H9 (cell line): ENCODE data around the gene PCSK2. TPM values are rescaled to one million over a fixed set of nuclear protein-coding genes. Genes with fewer than 3 reads are reported as not detected.

Source experiments
- DNase-seq: peaks from one replicate; pipeline ENCODE4 v3.0.0-alpha.2; 2017
- H2AFZ ChIP-seq: one replicate; pipeline ENCODE4 v1.6.1; 2013; ENCODE audit warnings: mild to moderate bottlenecking, low read length, control low read depth, moderate library complexity
- H2AK5ac ChIP-seq: 2 replicates; pipeline ENCODE4 v1.6.1; 2013; ENCODE audit warnings: low read length, control low read depth, mixed read lengths; ENCODE audit not compliant: insufficient read length
- H2BK120ac ChIP-seq: one replicate; pipeline ENCODE4 v1.6.1; 2013; ENCODE audit warnings: low read depth, mild to moderate bottlenecking, low read length, control low read depth, inconsistent platforms; ENCODE audit not compliant: poor library complexity, severe bottlenecking
- H2BK12ac ChIP-seq: 2 replicates; pipeline ENCODE4 v1.6.1; 2013; ENCODE audit warnings: low read length, control low read depth, mixed read lengths, low read depth; ENCODE audit not compliant: insufficient read length
- H2BK15ac ChIP-seq: 2 replicates; pipeline ENCODE4 v1.6.1; 2013; ENCODE audit warnings: low read depth, low read length, control low read depth
- H2BK20ac ChIP-seq: one replicate; pipeline ENCODE4 v1.6.1; 2013; ENCODE audit warnings: low read depth, mild to moderate bottlenecking, low read length, control low read depth, inconsistent platforms; ENCODE audit not compliant: poor library complexity, severe bottlenecking
- H2BK5ac ChIP-seq: 2 replicates; pipeline ENCODE4 v1.6.1; 2013; ENCODE audit warnings: low read length, control low read depth, mixed read lengths; ENCODE audit not compliant: insufficient read length
- H3K14ac ChIP-seq: 2 replicates; pipeline ENCODE4 v1.6.1; 2013; ENCODE audit warnings: low read length, control low read depth; ENCODE audit not compliant: insufficient read depth
- H3K18ac ChIP-seq: 2 replicates; pipeline ENCODE4 v1.6.1; 2013; ENCODE audit warnings: low read depth, mild to moderate bottlenecking, mixed read lengths, low read length, control low read depth; ENCODE audit not compliant: insufficient read length
- H3K23ac ChIP-seq: 2 replicates; pipeline ENCODE4 v1.6.1; 2013; ENCODE audit warnings: low read length, control low read depth, mixed read lengths, low read depth; ENCODE audit not compliant: insufficient read length
- H3K23me2 ChIP-seq: 2 replicates; pipeline ENCODE4 v1.6.1; 2013; ENCODE audit warnings: low read depth, mild to moderate bottlenecking, mixed read lengths, low read length, control low read depth; ENCODE audit not compliant: insufficient read length, poor library complexity, severe bottlenecking
- H3K27ac ChIP-seq: 2 replicates; pipeline ENCODE4 v1.5.1; 2013; ENCODE audit warnings: low read length, control low read depth, mixed read lengths, low read depth; ENCODE audit not compliant: insufficient read length
- H3K27me3 ChIP-seq: 2 replicates; pipeline ENCODE4 v1.6.1; 2013; ENCODE audit warnings: low read length, control low read depth, inconsistent platforms; ENCODE audit not compliant: insufficient read depth
- H3K4ac ChIP-seq: 2 replicates; pipeline ENCODE4 v1.6.1; 2013; ENCODE audit warnings: low read depth, mild to moderate bottlenecking, control low read depth, inconsistent platforms, low read length, moderate library complexity
- H3K4me1 ChIP-seq: 2 replicates; pipeline ENCODE4 v1.6.1; 2013; ENCODE audit warnings: low read length, control low read depth, inconsistent platforms; ENCODE audit not compliant: insufficient read depth
- H3K4me2 ChIP-seq: 2 replicates; pipeline ENCODE4 v1.6.1; 2013; ENCODE audit warnings: low read length, control low read depth, mixed read lengths; ENCODE audit not compliant: insufficient read length, insufficient read depth
- H3K56ac ChIP-seq: 2 replicates; pipeline ENCODE4 v1.6.1; 2013; ENCODE audit warnings: low read depth, mild to moderate bottlenecking, mixed read lengths, low read length, control low read depth; ENCODE audit not compliant: insufficient read length
- H3K79me1 ChIP-seq: 2 replicates; pipeline ENCODE4 v1.6.1; 2013; ENCODE audit warnings: low read depth, mild to moderate bottlenecking, moderate library complexity, low read length, control low read depth, inconsistent platforms; ENCODE audit not compliant: insufficient read depth, poor library complexity, severe bottlenecking
- H3K79me2 ChIP-seq: 2 replicates; pipeline ENCODE4 v1.6.1; 2013; ENCODE audit warnings: low read length, control low read depth, inconsistent platforms; ENCODE audit not compliant: insufficient read depth
- H3K9ac ChIP-seq: 2 replicates; pipeline ENCODE4 v1.6.1; 2013; ENCODE audit warnings: low read length, control low read depth, mixed read lengths; ENCODE audit not compliant: insufficient read length; ENCODE audit errors: extremely low read depth
- H3K9me3 ChIP-seq: one replicate; pipeline ENCODE4 v1.6.1; 2013; ENCODE audit warnings: low read depth, low read length, inconsistent platforms; ENCODE audit not compliant: control insufficient read depth
- H3T11ph ChIP-seq: one replicate; pipeline ENCODE4 v1.6.1; 2013; ENCODE audit warnings: mild to moderate bottlenecking, low read length, control low read depth, inconsistent platforms
- H4K20me1 ChIP-seq: one replicate; pipeline ENCODE4 v1.6.1; 2013; ENCODE audit not compliant: control insufficient read depth, insufficient read length, insufficient read depth
- H4K5ac ChIP-seq: 2 replicates; pipeline ENCODE4 v1.6.1; 2013; ENCODE audit warnings: low read depth, mild to moderate bottlenecking, mixed read lengths, low read length, control low read depth; ENCODE audit not compliant: insufficient read length
- H4K8ac ChIP-seq: replicated peaks from 2 replicates; pipeline ENCODE4 v1.6.1; 2013; ENCODE audit warnings: low read length, control low read depth, mixed read lengths, low read depth; ENCODE audit not compliant: insufficient read length
- H4K91ac ChIP-seq: 2 replicates; pipeline ENCODE4 v1.6.1; 2013; ENCODE audit warnings: low read depth, mild to moderate bottlenecking, moderate library complexity, mixed read lengths, low read length, control low read depth; ENCODE audit not compliant: insufficient read length
- H3K27ac Mint-ChIP-seq, 3 experiments: 2 replicates in 2 of 3; 3 replicates in 1 of 3; pipeline ENCODE4 v1.8.0; 2020 to 2021; ENCODE audit warnings: mixed read lengths in 3 of 3, mild to moderate bottlenecking in 1 of 3, moderate library complexity in 1 of 3
- H3K27me3 Mint-ChIP-seq: 2 replicates; pipeline ENCODE4 v1.8.0; 2021; ENCODE audit warnings: low read depth, mild to moderate bottlenecking, moderate library complexity, mixed read lengths
- H3K36me3 Mint-ChIP-seq, 3 experiments: 2 replicates in 2 of 3; 3 replicates in 1 of 3; pipeline ENCODE4 v1.8.0; 2020 to 2021; ENCODE audit warnings: low read depth in 3 of 3, mixed read lengths in 3 of 3; ENCODE audit not compliant: insufficient read depth in 1 of 3
- H3K4me1 Mint-ChIP-seq, 2 experiments: 2 replicates each; pipeline ENCODE4 v1.8.0; 2020; ENCODE audit warnings: mixed read lengths in 2 of 2
- H3K4me3 Mint-ChIP-seq, 2 experiments: 2 replicates in 1 of 2; 3 replicates in 1 of 2; pipeline ENCODE4 v1.8.0; 2020 to 2021; ENCODE audit warnings: mild to moderate bottlenecking in 2 of 2, mixed read lengths in 2 of 2, moderate library complexity in 1 of 2
- H3K9me3 Mint-ChIP-seq, 2 experiments: 2 replicates in 1 of 2; 3 replicates in 1 of 2; pipeline ENCODE4 v1.8.0; 2020; ENCODE audit warnings: mild to moderate bottlenecking in 2 of 2, mixed read lengths in 2 of 2, moderate library complexity in 1 of 2
- CTCF ChIP-seq: fragments of 200-600 bp; sonication (generic); conservative IDR thresholded peaks from 3 replicates; pipeline ENCODE4 v1.8.0; 2021; ENCODE audit warnings: antibody characterized with exemption, mild to moderate bottlenecking
- WGBS: extraction: QIAGEN DNeasy Blood & Tissue Kit; methylation state at CpG from one replicate; pipeline ENCODE4 v1.1.7; 2013; ENCODE audit warnings: missing lambda C conversion rate, low lambda C conversion rate, mixed read lengths; ENCODE audit not compliant: insufficient read length; ENCODE audit errors: extremely low coverage; 5-methylcytosine and 5-hydroxymethylcytosine counted together
- total RNA-seq: library from RNA; stranded (reverse); gene quantifications from 2 replicates; pipeline ENCODE4 v1.2.1, GENCODE V29; 2021

Gene PCSK2
- total RNA-seq, 1 experiment from 2014 or later, result 2.8 TPM

DNA sequence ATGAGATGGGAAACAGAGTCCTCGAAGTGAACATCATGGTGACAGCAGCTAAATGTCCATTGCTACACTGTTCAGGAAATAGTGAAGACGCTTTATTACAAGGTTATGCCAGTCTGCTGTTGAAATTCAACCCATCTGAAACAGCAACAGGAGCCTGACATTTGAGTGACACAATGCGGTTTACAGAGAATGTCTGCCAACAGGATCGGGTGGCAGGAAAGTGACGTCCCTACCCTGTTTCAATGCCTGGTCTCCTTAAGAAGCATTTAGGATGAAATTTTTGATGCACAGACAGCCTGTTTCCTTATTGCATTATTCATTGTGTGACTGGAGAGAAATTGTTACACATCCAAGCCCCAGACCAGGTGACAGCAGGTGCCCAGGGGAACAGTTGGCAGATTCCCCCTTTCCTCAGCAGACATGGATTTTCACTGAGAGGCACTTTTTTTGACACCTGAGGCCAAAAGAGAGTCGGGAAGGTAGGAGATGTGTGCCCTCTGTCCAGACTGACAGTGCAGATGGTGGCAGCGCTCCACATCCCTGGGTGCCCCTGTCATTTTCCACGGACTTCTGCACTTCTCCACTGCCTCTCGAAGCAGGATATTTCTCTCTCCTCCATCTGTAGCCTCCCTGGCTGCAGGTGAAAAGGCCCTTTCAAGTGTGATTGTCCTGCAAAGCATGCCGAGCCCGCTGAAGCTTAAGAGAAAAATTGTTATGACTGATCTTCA is 216.5 kb downstream of the PCSK2 start:
- Histone ChIP-seq H3K14ac (no peak overlapping the region), H2AK5ac (no peak overlapping the region), H2BK12ac (no peak overlapping the region), H3K9ac (no peak overlapping the region), H3K23ac (no peak overlapping the region), H3K79me2 (no peaks in the 10 kb centered on the region), H4K20me1 (no peaks in the 10 kb centered on the region), H4K5ac (no peak overlapping the region), H2BK20ac (no peak overlapping the region), H3K56ac (no peak overlapping the region), H3K18ac (no peak overlapping the region), H3K23me2 (no peaks in the 10 kb centered on the region), H2BK15ac (no peak overlapping the region), H2BK120ac (no peak overlapping the region), H3K9me3 (no peaks in the 10 kb centered on the region), H3K4ac (no peak overlapping the region), H2BK5ac (no peak overlapping the region), H4K8ac (no peak overlapping the region), H3K27me3 (no peaks in the 10 kb centered on the region), H3K4me2 (no peak overlapping the region), H3T11ph (no peak overlapping the region), H3K4me1 (no peaks in the 10 kb centered on the region), H2AFZ (no peak overlapping the region), H3K79me1 (no peaks in the 10 kb centered on the region), H3K27ac (no peak overlapping the region), H4K91ac (no peak overlapping the region)
- no CpG with 5 or more reads among the region's 11 CpGs for WGBS
- Mint-ChIP-seq H3K27ac (no peak overlapping the region), H3K4me3 (no peak overlapping the region), H3K9me3 (peaks cover 0 to 3% of the 10 kb centered on the region in 2 experiments; a peak in 1 of 5 replicates), H3K27me3 (peaks cover 11% of the 10 kb centered on the region), H3K36me3 (no peaks in the 10 kb centered on the region), H3K4me1 (no peaks in the 10 kb centered on the region)
- no peak for TF ChIP-seq CTCF
- no peak for DNase-seq
